Measurements from ENCODE around the gene CDH12. TPM values are rescaled to one million over a fixed set of nuclear protein-coding genes. Genes with fewer than 3 reads are reported as not detected.

CDH12 gene
- total and polyA plus RNA-seq, 4 donors = 0.02 to 3.7 (median 0.31) TPM; not detected in 1

GRCh38 chr5:22352493-22352892 is 500.7 kb downstream of the CDH12 start:
- Histone ChIP-seq H3K4me3 (no peak overlapping the region), H3K36me3 (ENCODE audit: control insufficient read depth in 4 of 4, insufficient read depth in 4 of 4, low read length in 4 of 4) (no peaks in the 10 kb centered on the region), H3K27ac (ENCODE audit: low read depth in 1 of 2, low read length in 1 of 2) (no peak overlapping the region), H3K9ac (ENCODE audit: insufficient read depth in 1 of 2, low read length in 2 of 2) (no peak overlapping the region), H3K9me3 (ENCODE audit: control insufficient read depth in 4 of 4, insufficient read depth in 3 of 4, low read length in 3 of 4) (no peaks in the 10 kb centered on the region), H3K27me3 (ENCODE audit: control insufficient read depth in 3 of 3, insufficient read depth in 3 of 3, low read length in 2 of 3) (no peaks in the 10 kb centered on the region), H3K4me1 (ENCODE audit: control insufficient read depth in 5 of 5, insufficient read depth in 5 of 5, low read length in 5 of 5) (no peaks in the 10 kb centered on the region)
- WGBS, 2 donors = 85 to 89% methylated on average over 4 of the region's 4 CpGs
- DNase-seq = peak in 1 of 3 donors; percentile 3
- ATAC-seq (ENCODE audit: insufficient read depth, low FRiP score) = no peak
- TF ChIP-seq CTCF (IDR thresholded peaks at IDR 0.05; ENCODE audit: control extremely low read depth, extremely low read depth) = no peak

GRCh38 chr5:22351178-22351577 is 502.0 kb downstream of the CDH12 start:
- WGBS, 2 donors = 60 to 68% methylated on average over 2 of the region's 2 CpGs
- no peak for DNase-seq
- ATAC-seq (ENCODE audit: insufficient read depth, low FRiP score) = no peak

DNA sequence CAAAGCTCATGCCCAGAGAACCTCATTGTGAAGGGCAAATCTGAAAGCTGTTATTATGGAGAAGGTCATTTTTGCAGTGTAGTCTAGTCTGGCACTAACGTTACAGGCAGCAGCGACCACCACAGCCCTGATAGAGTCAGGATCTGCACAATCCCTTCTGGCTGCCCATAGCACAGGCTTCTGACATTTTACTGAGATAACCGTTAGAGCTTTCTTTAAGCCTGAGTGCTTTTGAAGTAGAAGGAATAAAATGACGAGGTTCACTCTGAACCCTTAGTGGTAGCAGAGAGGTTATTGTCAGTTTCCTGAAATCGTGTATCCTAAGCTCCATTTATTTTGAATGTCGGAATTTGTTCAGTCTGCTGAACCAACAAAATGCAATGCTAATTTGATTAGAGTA is 505.1 kb downstream of the CDH12 start:
- WGBS, 2 donors = 72 to 77% methylated on average over 6 of the region's 6 CpGs
- Histone ChIP-seq H3K27me3 (ENCODE audit: control insufficient read depth in 3 of 3, insufficient read depth in 3 of 3, low read length in 2 of 3) (no peaks in the 10 kb centered on the region), H3K27ac (ENCODE audit: low read depth in 1 of 2, low read length in 1 of 2) (no peak overlapping the region), H3K4me1 (ENCODE audit: control insufficient read depth in 5 of 5, insufficient read depth in 5 of 5, low read length in 5 of 5) (no peaks in the 10 kb centered on the region), H3K4me3 (no peak overlapping the region), H3K36me3 (ENCODE audit: control insufficient read depth in 4 of 4, insufficient read depth in 4 of 4, low read length in 4 of 4) (no peaks in the 10 kb centered on the region), H3K9me3 (ENCODE audit: control insufficient read depth in 4 of 4, insufficient read depth in 3 of 4, low read length in 3 of 4) (no peaks in the 10 kb centered on the region), H3K9ac (ENCODE audit: insufficient read depth in 1 of 2, low read length in 2 of 2) (no peak overlapping the region)
- no peak for TF ChIP-seq CTCF (IDR thresholded peaks at IDR 0.05; ENCODE audit: control extremely low read depth, extremely low read depth)
- ATAC-seq (ENCODE audit: insufficient read depth, low FRiP score) (no peak), DNase-seq (no peak)

More at GRCh38 chr5:22351178-22351577, 502.0 kb downstream of the CDH12 start:
- no peaks in the 10 kb centered on the region for H3K9me3 ChIP-seq (ENCODE audit: control insufficient read depth in 4 of 4, insufficient read depth in 3 of 4, low read length in 3 of 4)
- TF ChIP-seq CTCF (IDR thresholded peaks at IDR 0.05; ENCODE audit: control extremely low read depth, extremely low read depth) = no peak
- no peak overlapping the region for H3K27ac ChIP-seq (ENCODE audit: low read depth in 1 of 2, low read length in 1 of 2)
- H3K36me3 ChIP-seq (ENCODE audit: control insufficient read depth in 4 of 4, insufficient read depth in 4 of 4, low read length in 4 of 4) = no peaks in the 10 kb centered on the region
- H3K4me1 ChIP-seq (ENCODE audit: control insufficient read depth in 5 of 5, insufficient read depth in 5 of 5, low read length in 5 of 5) = no peaks in the 10 kb centered on the region
- no peak overlapping the region for H3K4me3 ChIP-seq
- H3K27me3 ChIP-seq (ENCODE audit: control insufficient read depth in 3 of 3, insufficient read depth in 3 of 3, low read length in 2 of 3) = no peaks in the 10 kb centered on the region
- H3K9ac ChIP-seq (ENCODE audit: insufficient read depth in 1 of 2, low read length in 2 of 2) = no peak overlapping the region

DNA sequence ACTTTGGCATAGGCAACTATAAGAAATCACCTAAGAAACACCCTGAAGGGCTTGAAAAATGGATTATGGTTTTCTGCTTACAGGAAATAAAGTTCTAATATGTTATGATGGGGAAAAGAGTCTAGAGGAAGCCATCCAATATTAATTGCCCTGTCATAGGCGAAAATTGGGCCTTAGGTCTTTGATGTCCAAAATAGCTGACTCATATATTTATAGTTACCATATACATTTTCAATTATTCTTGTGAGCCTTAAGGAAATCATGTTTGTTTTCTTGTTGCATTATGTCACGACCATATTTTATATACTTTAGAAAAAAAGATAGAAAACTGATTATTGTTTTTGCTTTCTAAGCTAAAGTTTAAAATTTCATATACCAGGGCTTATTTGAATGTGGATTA is 509.1 kb downstream of the CDH12 start:
- no peak for ATAC-seq (ENCODE audit: insufficient read depth, low FRiP score)
- DNase-seq = no peak
- H3K36me3 ChIP-seq (ENCODE audit: control insufficient read depth in 4 of 4, insufficient read depth in 4 of 4, low read length in 4 of 4) = no peaks in the 10 kb centered on the region
- H3K27me3 ChIP-seq (ENCODE audit: control insufficient read depth in 3 of 3, insufficient read depth in 3 of 3, low read length in 2 of 3) = no peaks in the 10 kb centered on the region
- H3K9ac ChIP-seq (ENCODE audit: insufficient read depth in 1 of 2, low read length in 2 of 2) = no peak overlapping the region
- no peaks in the 10 kb centered on the region for H3K4me1 ChIP-seq (ENCODE audit: control insufficient read depth in 5 of 5, insufficient read depth in 5 of 5, low read length in 5 of 5)
- 49 to 62% methylated on average over 2 of the region's 2 CpGs for WGBS, 2 donors
- no peak for TF ChIP-seq CTCF (IDR thresholded peaks at IDR 0.05; ENCODE audit: control extremely low read depth, extremely low read depth)
- H3K4me3 ChIP-seq = no peak overlapping the region
- H3K27ac ChIP-seq (ENCODE audit: low read depth in 1 of 2, low read length in 1 of 2) = no peak overlapping the region
- H3K9me3 ChIP-seq (ENCODE audit: control insufficient read depth in 4 of 4, insufficient read depth in 3 of 4, low read length in 3 of 4) = no peaks in the 10 kb centered on the region

Measured in lung (tissue), 12 donors.